K562 (cell line): ENCODE data around the gene IQCE. TPM values are rescaled to one million over a fixed set of nuclear protein-coding genes. Genes with fewer than 3 reads are reported as not detected.

Experiments used
- FOXK1 ChIP-seq: sonication (generic); formaldehyde crosslinking; IDR thresholded peaks from 2 replicates; pipeline ENCODE4 v1.8.0; 2022; ENCODE audit warnings: missing genetic modification reagents, mild to moderate bottlenecking, borderline replicate concordance
- GABPB1 ChIP-seq: sonication (generic); formaldehyde crosslinking; IDR thresholded peaks from 2 replicates; pipeline ENCODE4 v1.8.0; 2022; ENCODE audit warnings: mild to moderate bottlenecking, missing genetic modification reagents
- GATAD2B ChIP-seq: fragments of 450-650 bp; IDR thresholded peaks from 2 replicates; pipeline ENCODE4 v1.6.1; 2017; ENCODE audit warnings: mild to moderate bottlenecking, borderline replicate concordance
- HDGF ChIP-seq: fragments of 450-650 bp; IDR thresholded peaks from 2 replicates; pipeline ENCODE4 v1.6.1; 2016
- HMGN3 ChIP-seq: IDR thresholded peaks from 2 replicates; pipeline ENCODE4 v1.6.1; 2011; ENCODE audit warnings: borderline replicate concordance, low read depth, mild to moderate bottlenecking, mixed read lengths, low read length; ENCODE audit not compliant: insufficient read length; ENCODE audit errors: extremely low read depth
- KDM5B ChIP-seq: fragments of 200-600 bp; sonication (generic); IDR thresholded peaks from 2 replicates; pipeline ENCODE4 v1.6.1; 2012; ENCODE audit warnings: low read depth, mild to moderate bottlenecking, moderate library complexity, low read length, control low read depth, inconsistent platforms; ENCODE audit not compliant: insufficient replicate concordance
- NRF1 ChIP-seq, 2 experiments: fragments of 450-650 bp; IDR thresholded peaks in 1 of 2; conservative IDR thresholded peaks in 1 of 2; 2 replicates each; pipeline ENCODE4 v1.6.1; 2014; ENCODE audit warnings: mild to moderate bottlenecking in 2 of 2
- RB1 ChIP-seq: fragments of 450-650 bp; IDR thresholded peaks from 2 replicates; pipeline ENCODE4 v1.6.1; 2017; ENCODE audit warnings: low read depth, mild to moderate bottlenecking
- polyA plus RNA-seq, 8 experiments: library from polyadenylated mRNA; depleted of rRNA in 4 of 8; stranded (reverse) in 5 of 8; unstranded in 3 of 8; fragments of >200 nt; fragmentation: Nextera tagmentation in 2 of 8; fragmentation: Illumina TruSeq in 1 of 8; extraction: Ambion mirVana in 2 of 8; extraction: Trizol in 1 of 8; gene quantifications; 2 replicates each; pipeline versions ENCODE4 v1.2.1 to v1.2.3, GENCODE V29; 2011 to 2014; ENCODE audit warnings: inconsistent platforms in 1 of 8, missing spikeins in 1 of 8
- total RNA-seq, 7 experiments: library from RNA; depleted of rRNA in 6 of 7; stranded (reverse); fragments of >200 nt in 6 of 7; fragmentation: Illumina TruSeq in 2 of 7; extraction: Trizol in 2 of 7; gene quantifications; 2 replicates each; pipeline versions ENCODE4 v1.2.1 to v1.2.3, GENCODE V29; 2011 to 2021; ENCODE audit warnings: low replicate concordance in 1 of 7
- TF ChIP-seq, protein P1 (sequence below): sonication (generic); formaldehyde crosslinking; IDR thresholded peaks from 2 replicates; pipeline ENCODE4 v1.9.0; 2022; ENCODE audit warnings: mild to moderate bottlenecking, missing genetic modification reagents

IQCE gene
- total and polyA plus RNA-seq, 9 of the 15 experiments (the other 6 are each of a cell fraction or from before 2014, with no cell fraction given), result 0.18 to 8.5 (median 4.2) TPM

GRCh38 chr7:2631946-2632732 lies 73.4 kb downstream of the IQCE start, which contains the start of gene TTYH3 (continued):
- TF ChIP-seq HMGN3 (peak; percentile 45), KDM5B (peak; percentile 32), FOXK1 (no peak), GABPB1 (CRISPR knock-in tag) (peak; percentile 42; the same call in 1 of the 2 replicates), HDGF (no peak), NRF1 (conservative IDR thresholded peaks at IDR 0.05 in 1 of 2, IDR thresholded peaks at IDR 0.05 in 1 of 2) (peak; percentile 21 to 41; a peak in 2 of 4 replicates), RB1 (peak; percentile 51; the same call in 1 of the 2 replicates), GATAD2B (peak; percentile 58; the same call in 1 of the 2 replicates)
- TF ChIP-seq, protein P1, sequence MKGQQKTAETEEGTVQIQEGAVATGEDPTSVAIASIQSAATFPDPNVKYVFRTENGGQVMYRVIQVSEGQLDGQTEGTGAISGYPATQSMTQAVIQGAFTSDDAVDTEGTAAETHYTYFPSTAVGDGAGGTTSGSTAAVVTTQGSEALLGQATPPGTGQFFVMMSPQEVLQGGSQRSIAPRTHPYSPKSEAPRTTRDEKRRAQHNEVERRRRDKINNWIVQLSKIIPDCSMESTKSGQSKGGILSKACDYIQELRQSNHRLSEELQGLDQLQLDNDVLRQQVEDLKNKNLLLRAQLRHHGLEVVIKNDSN (CRISPR knock-in tag), result no peak
- TF ChIP-seq, all 486 proteins: peak for 14
